HG03135 (cell line): Measurements from ENCODE around the gene RMI2.
A peak's percentile ranks its signal among the peaks of the same experiment; 100 is the strongest.

Source experiments
- ATAC-seq: cut with Tn5 transposase; IDR thresholded peaks from one replicate; pipeline ENCODE4 v1.9.1; 2021; ENCODE audit warnings: mild to moderate bottlenecking, moderate library complexity; ENCODE audit not compliant: unreplicated experiment

RMI2 gene

DNA sequence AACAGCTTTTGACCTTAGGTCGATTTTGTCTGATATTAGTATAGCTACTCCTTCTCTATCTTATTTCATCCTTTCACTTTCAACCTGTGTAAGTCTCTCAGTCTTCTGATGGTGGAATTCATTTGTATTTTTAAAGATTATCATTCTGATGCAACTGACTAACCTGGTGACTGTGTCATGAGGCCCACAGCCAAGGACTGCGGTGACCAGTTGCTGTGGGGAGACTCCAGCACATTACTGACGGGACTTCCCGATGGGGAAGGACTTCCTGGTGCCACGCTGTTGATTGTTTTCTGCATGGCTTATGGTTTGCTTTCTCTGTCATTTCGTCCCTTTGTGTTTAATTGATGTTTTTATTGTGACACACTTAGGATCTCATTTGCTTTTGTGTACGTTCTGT lies 34.2 kb downstream of the RMI2 start:
- ATAC-seq, result peak; percentile 71

DNA sequence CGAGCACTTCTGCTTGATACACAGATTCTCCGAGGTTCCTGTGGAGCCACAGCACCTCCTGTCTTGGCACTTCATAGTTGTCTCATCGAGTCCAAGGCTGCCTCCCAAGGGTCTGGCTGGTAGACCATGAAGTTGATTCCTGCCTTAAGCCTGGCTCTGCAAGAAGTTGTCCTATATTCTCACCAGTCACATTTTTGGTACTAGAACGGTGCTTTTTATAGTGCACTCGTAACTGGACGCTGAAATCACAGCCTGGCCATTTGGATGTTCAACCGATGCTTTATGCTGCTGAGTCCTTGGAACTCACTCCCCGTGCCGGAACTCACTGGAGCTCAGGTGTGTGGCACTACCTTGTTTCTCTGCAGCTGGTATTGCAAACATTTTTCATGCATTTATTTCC lies 35.6 kb downstream of the RMI2 start:
- ATAC-seq, result no peak

DNA sequence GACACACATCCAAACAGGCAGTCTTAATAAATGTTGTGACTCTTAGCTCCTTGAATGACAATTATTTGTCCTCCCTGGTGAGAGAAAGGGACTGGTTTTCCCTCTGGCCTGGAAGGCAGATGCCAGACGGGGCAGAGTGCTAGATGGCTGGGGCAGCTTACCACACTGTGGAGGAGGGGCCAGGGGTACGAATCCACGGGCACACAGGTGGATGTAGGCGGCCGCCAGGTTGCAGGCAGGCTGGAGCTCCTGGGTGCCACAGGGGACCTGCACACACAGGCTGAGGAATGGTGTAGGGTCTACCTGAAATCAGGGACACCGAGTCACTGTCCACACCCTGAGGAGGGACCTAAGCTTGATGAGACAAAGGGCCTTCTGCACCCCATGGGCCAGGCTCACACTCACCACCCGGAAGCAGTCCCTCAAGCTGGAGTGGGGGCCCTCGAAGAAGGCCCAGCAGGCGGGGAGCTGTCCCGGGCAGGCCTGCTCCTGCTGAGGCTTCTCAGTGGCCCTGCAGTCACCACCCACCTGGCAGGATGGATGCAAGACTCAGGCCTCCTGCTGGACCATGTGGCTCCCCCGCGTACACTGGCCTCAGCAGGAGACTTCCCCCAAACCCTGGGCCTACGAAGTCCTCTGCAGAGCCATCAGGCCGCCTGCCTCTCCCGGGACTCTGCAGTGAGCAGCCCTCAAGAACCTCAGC lies 38.4 kb downstream of the RMI2 start:
- no peak for ATAC-seq

DNA sequence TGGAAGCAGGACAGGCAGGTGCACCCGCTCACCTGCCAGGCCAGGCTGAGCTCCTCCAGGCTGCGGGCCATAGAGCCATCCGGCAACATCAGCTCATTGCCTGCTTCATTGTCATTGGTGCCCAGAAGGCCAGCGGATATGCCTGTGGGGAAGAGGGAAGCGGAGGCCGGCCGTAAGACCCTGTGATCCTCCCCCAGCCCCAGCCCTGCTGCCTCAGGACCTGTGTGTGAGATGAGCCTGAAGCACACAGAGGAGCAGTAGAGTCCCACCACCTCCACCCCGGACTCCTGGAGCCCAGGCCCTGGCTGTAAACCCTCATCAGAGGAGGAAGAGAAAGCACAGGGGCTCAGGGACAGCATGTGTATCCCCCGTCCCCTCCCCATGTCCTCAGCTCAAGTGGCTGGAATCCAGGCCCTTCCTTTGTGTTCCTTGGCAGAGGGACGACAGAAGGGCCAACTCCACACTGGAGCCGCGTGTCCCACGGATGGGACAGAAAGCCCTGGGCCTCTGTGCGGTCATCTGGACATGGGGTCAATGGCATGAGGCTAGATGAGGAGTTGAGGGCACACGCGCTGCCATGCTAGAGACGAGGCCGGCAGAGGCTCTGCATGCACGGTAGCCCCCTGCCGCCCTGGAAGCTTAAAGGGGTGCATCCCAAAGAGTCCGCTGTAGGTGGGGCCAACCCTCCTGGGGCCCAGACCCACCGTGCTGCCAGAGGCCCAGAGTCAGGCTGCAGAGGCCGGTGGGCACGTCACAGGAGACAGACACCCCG lies 39.1 kb downstream of the RMI2 start:
- ATAC-seq, result no peak

DNA sequence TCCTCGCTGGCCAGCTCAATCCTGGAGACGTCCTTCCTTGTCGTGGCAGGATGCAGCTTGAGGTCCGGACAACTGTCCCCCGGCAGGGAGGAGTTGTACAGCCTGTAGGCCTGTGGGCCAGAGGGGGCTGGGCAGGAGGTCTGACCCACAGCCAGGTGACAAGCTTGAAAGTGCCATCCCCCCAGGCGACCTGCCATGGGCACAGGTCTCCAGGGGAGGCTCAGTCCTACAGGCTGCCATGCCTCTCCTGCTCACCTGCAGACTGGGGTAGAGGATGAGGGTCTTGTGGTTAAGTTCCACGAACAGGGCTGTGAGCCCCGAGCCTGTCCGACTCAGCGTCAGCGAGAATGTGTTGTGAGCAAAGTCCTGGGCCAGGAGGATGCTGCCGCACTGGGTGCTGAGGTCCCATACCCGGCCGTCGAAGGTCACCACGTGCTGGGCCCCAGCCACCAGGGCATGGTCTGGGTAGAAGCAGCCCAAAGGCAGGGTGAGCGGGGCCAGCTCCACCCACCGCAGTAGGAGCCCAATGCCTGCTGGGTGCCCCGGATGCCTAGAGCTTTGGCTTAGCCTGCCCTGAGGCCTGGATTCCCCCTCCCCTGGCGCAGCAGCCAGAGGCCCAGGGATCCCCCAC lies 39.8 kb downstream of the RMI2 start:
- no peak for ATAC-seq

DNA sequence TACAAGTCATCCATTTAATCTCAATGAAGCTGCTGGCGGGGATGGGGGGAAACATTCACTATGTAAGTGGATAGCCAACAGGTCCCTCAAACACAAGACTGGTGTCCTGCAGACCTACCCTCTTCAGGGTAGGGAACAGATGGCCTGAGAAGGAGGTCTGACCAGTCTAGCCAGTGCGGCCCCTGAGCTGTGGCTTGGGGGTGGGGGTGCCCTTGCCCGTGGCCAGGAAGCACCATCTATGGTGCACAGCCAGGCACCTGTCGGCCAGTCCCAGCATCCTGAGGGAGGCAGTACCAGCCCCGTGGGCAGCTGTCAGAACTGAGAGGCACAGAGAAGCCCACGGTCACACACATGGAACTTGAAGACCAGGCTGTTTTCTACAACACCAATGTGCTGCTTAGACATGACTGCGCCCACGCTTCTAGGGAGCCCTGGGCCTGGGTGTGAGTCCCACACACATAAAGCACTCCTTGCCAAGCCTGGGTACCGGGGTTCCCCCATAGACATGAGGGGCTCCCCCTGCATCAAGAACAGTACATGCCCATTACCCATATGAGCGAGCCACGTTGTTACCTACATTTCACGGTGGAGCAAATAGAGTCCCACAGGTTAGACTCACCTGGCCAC lies 40.9 kb downstream of the RMI2 start:
- no peak for ATAC-seq

DNA sequence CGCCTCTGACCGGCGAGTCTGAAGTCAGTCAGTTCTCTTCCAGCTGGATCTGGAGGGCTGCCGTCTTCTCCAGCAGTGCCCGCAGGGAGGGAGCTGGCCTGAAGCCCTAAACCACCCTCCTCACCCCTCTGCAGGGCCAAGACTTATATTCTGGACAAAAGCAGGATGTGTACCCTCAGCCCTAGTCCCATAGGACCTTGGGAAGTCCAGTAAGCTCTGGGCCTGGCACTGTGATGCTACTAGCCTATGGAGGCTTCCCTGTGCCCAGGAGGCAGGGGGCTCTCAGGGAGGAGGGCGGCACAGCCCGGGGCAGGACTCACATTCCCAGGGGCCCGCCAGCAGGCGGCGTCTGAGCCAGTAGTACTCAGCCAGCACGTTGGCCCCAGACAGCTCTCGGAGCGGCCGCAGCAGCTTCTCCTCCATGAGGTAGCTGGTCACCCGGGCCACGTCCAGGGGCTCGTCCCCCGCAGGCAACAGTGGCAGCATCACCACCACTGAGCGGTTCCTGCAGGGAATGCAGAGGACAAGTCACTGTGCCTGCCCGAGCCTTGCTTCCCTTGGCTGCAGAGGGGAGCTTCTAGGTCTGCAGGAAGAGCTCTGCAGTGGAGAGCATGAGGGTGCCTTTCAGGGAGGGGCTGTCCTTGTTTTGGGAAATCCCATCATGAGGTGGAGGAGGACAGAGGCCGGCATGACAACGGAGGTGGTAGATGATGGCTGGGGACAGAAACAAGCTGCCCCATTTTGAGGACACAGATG lies 41.7 kb downstream of the RMI2 start:
- ATAC-seq, result no peak

DNA sequence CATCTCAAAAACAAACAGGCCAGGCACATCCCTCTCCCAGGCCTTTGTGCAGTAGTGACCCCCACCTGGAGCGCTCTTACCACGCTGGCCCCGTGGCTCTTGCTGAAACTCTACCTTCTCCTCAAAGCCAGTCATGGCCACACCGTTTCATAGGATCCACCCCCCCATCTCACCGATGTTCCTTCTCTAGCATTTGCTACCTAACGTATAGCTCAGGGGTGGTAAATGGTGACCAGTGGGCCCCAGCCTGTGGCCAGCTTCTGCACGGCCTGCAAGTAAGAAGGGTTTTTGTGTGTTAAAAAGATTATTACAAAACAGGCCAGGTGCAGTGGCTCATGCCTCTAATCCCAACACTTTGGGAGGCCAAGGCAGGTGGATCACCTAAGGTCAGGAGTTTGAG lies 43.8 kb downstream of the RMI2 start:
- ATAC-seq, result no peak

DNA sequence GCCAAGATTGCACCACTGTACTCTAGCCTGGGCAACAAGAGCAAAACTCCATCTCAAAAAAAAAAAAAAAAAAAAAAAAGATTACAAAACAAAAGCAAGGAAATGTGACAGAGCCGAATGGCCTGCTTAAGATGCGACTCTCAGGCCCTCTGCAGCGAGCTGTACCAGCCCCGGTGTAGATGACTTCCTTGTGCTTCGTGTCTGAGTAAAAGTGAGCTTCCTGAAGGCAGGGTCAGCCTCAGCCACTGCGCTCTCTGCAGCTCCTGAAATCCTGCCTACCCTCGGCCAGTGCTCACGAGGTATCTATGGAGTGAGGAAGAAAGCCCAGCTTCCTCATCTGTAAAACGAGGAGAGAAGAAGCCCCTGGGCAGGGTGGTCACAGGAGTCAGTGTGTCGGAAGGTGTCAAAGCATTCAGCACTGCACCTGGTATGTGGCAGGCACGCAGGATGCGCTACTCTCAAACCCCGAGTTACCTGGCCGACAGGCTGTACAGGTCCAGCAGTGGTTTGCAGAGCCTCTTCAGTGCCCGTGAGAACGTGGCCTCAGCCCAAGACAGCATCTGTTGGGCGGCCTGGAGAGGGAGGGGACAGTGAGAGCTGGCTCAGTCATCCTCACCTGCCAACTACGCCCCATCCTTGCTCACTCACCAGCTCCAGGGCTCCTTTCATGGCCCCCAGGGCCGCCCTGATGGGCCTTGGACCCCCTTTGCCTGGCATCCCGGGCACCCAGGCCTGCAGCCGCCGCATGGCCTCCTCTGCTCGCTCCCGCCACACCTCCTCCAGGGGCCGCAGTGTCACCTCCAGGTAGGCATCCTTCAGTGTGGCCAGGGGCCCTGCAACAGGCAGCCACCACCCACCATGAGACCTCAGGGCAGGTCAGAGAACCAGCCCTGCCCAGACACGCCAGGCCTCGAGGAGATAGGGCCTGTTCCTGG lies 44.6 kb downstream of the RMI2 start:
- ATAC-seq, result no peak

DNA sequence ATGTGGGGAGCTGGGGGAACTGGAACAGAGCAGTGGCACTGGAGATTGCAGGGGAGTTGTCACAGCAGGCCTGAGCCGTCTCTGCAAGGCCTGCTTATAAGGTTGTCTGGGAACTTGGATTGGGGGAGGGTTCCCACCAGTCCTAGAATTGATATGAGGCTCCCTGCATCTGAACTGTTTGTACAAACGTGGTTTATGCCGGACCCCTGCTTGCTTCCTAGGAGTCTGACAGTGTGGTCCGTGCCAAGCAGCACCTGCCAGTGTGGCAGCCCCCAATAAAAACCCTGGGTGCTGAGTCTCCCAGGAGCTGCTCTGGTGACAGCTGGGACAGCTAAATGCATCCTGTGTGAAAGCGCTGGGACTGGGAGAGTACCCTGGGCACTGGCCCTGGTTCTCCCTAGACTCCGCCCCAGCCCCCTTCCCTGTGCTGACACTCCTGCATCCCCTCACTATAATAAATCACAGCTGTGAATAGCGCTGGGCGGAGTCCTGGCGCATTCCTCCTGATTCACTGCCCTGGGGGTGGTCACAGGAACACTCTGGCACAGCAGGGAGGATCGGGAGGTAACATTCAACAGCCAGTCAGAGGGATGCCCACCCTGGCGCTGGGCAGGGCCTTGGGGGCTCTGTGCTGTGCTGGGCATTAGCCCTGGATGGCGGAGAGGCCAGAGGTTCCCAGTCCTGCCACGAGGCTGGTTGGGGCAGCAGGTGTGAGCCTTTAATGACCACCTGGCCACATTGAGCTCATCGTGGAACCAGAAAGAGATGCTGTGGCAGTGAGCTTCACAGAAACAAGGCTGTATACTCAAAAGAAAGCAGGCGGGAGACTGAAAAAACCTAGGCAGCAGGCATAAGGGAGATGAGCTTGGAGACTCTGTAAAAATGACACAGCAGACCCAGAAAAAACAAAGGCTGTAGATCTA lies 45.6 kb downstream of the RMI2 start:
- ATAC-seq, result no peak

DNA sequence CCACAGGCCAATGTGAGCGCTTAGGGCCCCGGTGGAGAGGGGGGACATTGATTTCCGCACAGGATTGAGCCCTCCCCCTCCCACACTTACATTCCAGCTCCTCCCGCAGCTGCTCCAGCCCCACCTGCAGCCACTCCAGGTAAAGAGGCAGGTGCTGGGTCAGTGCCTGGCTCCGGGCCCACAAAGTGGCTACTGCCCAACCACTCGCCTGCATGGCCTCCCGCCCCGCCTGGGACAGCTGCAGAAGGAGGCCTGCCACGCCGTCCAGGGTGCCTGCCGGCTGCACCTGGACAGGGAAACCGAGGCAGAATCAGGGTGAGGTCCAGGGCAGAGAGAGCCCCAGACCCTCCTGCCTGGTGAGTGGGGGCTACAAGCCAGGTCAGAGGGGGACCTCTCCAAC lies 46.3 kb downstream of the RMI2 start:
- ATAC-seq, result no peak

DNA sequence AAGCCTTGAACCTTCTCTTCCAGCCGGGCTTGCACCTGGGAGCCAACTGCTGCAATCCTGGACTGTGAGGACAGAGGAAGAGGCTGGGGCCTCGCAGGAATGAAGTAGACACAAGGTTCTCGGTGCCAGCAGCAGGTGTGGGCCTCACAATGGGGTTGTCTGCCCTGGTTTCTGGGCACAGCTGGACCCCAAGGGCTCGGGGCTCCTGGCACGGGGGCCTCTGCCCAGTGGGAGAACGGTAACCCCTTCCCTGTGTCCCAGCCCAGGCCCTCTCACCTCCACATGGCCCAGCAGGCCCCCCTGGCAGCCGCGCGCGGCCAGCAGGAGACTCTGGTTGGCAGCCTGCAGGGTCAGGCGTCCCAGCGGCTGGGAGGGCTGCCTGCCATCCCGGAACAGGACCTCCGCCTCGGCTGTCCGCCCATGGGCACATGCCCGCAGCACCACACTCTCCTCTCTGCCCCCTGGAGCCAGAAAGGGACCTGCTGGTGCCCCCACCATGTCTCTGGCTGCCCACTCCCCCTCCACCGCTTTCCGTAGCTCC lies 46.9 kb downstream of the RMI2 start:
- no peak for ATAC-seq

DNA sequence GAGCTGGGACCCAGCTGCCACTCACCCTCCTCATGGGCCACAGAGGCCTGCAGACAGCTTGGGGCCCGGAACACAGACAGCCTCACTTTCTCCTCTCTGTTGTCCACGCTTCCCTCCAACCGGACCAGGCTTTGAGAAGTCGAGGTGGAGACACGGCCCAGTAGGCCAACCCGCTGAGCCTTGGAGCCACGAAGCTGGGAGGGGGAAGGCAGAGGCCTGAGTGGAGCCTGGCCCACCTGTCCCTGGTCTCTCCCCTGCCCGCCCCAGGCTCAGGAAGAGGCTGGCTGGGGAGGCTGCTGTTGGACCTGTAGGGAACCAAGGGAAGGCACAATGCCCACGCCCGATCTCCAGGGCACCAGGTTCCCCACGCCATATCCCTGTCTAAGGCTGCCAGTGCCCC lies 48.1 kb downstream of the RMI2 start:
- ATAC-seq, result no peak

DNA sequence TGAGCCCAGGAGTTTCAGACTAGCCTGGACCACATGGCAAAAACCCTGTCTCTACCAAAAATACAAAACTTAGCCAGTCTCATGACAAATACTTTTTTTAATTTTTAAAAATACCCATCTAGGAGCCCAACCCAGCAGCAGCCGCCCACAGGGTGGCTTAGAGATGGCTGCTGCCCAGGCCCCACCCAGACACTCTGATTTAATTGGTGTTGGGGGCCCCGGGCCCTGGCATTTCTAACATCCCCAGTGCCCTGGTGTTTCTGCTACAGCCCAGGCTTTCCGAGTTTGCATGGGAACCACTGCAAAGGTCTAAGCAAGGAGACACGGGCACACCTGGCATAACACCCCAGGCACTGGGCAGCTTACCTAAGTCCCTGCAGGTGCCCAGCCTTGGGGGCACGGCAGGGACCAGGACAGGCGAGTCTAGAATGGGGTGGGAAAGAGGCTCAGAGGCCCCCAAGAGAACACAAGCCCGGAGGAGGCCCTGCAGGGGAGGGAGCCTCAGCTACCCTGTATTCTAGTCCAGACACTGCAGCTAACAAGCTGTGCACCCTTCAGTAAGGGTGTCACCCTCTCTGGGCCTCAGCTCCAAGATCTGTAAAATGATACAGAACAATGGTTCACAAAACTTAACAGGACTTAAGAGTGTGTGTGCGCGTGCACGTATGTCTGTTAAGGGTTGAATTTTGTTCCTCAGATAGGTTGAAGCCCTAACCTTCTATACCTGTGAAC lies 48.8 kb downstream of the RMI2 start:
- ATAC-seq, result no peak

DNA sequence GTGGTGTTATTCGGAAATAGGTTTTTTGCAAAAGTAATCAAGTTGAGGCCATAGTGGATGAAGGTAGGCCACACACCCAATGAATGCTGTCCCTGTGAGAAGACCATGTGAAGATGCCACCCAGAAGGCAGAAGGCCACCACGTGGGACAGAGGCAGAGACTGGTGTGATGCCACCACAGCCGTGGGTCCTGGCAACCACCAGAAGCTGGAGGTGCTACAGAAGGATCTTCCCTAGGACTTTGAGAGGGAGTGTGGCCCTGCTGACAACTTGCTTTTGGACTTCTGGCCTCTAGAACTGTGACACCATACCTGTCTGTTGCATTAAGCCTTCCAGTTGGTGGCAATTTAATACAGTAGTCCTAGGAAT lies 49.3 kb downstream of the RMI2 start:
- ATAC-seq, result no peak

DNA sequence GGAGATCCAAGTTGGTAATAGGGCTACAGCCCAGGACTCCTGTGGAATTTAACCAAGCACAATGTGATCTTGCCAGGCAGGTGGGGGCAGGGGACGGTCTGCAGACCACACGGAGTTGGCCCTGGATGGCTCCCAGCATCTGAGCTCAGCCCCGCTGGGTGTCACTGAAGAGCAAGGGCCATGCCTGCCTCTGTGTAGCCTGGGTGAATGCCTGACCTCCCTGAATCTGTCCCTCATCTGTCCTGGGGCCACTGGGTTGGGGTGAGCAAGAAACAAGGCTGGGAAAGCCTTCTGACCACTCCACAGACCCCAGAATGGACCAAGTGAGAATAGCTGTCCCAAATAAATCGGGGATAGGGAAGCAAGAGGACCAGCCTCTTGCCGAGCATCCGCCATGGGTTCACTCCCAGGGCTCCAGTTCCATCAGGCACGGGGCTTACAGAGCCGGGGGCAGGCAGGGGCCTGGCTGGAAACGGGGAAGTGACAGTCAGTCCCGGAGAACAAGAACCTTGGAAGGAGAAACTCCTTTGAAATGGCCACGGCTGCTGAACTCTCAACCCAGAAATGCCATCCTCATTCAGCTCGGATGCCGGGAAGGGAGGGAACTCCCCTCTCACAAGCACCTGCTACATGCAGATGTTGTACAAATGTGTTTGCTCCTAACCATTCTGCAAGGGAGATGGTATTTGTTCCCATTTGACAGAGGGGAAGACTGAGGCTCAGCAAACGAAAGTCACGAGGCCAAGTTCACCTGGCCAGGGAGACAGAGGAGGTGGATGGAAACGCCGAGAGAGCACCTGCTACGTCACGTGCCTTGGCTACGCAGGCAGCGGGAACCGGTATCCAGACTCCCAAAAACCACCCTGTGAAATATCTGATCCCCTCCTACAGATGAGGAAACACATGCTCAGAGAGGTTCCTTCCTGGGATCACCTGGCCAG lies 50.0 kb downstream of the RMI2 start:
- no peak for ATAC-seq

DNA sequence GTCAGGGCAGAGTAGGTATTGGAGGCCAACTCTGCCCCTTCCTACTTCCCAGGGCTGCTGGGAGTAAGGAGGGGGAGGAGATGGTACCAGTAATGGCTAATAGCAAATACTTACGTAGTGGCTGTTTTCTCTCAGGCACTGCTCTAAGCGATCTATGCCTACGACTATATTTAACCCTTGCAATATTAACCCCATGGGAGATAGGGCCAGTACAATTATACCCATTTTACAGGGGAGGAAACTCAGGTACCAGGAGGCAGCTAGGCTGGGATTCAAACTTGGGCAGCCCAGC lies 50.6 kb downstream of the RMI2 start:
- no peak for ATAC-seq
